Urinary bladder (tissue), 4 donors: ENCODE results near the gene SLU7. TPM values are rescaled to one million over a fixed set of nuclear protein-coding genes. Genes with fewer than 3 reads are reported as not detected.

Experiments used
- DNase-seq: peaks from one replicate; pipeline ENCODE4 v3.0.0-alpha.2; 2015; ENCODE audit errors: extremely low spot score
- H3K27ac ChIP-seq: one replicate; pipeline ENCODE4 v1.5.1; 2013; ENCODE audit warnings: low read depth, mild to moderate bottlenecking, moderate library complexity
- H3K36me3 ChIP-seq: one replicate; pipeline ENCODE4 v1.6.1; 2013; ENCODE audit warnings: mild to moderate bottlenecking, moderate library complexity; ENCODE audit not compliant: insufficient read depth
- H3K4me1 ChIP-seq: one replicate; pipeline ENCODE4 v1.6.1; 2013; ENCODE audit warnings: mild to moderate bottlenecking, moderate library complexity; ENCODE audit not compliant: insufficient read depth
- H3K4me3 ChIP-seq: one replicate; pipeline ENCODE4 v1.5.1; 2013; ENCODE audit warnings: low read depth, low read length
- WGBS: extraction: QIAGEN DNeasy Blood & Tissue Kit; methylation state at CpG from one replicate; pipeline ENCODE4 v1.1.7; 2013; 5-methylcytosine and 5-hydroxymethylcytosine counted together
- polyA plus RNA-seq: library from polyadenylated mRNA; stranded (reverse); fragments of 200-250 nt; gene quantifications from one replicate; pipeline ENCODE4 v1.2.3, GENCODE V29; 2013
- total RNA-seq: library from RNA; depleted of rRNA; stranded (reverse); fragments of >200 nt; gene quantifications from one replicate; pipeline ENCODE4 v1.2.3, GENCODE V29; 2014
- donor health status: healthy with polysubstance abuse.
- donor health status: healthy.

SLU7 gene
- total RNA-seq (39.7 TPM), polyA plus RNA-seq (35.7 TPM)

- H3K4me1 ChIP-seq = no peaks in the 10 kb centered on the region
- DNase-seq = peak; percentile 93
- H3K27ac ChIP-seq = peak within 1 kb of the TSS; percentile 81
- under 1% methylated on average over 48 of the region's 48 CpGs for WGBS
- no peaks in the 10 kb centered on the region for H3K36me3 ChIP-seq
- H3K4me3 ChIP-seq = peak within 1 kb of the TSS; percentile 66
Measured at GRCh38 chr5:160418561-160419457, at the start of gene SLU7. TSS of gene SLU7 (minus strand) at chr5:160419081. CDS start at chr5:160415294, 3,787 bp downstream.

- DNase-seq = no peak
- peak overlapping the region; percentile 15 for H3K4me3 ChIP-seq
- no peaks in the 10 kb centered on the region for H3K36me3 ChIP-seq
- WGBS = 72% methylated on average over 3 of the region's 3 CpGs
- H3K4me1 ChIP-seq = no peaks in the 10 kb centered on the region
- no peak overlapping the region for H3K27ac ChIP-seq
Measured at GRCh38 chr5:160468363-160468975, 49.6 kb upstream of the SLU7 start.

DNA sequence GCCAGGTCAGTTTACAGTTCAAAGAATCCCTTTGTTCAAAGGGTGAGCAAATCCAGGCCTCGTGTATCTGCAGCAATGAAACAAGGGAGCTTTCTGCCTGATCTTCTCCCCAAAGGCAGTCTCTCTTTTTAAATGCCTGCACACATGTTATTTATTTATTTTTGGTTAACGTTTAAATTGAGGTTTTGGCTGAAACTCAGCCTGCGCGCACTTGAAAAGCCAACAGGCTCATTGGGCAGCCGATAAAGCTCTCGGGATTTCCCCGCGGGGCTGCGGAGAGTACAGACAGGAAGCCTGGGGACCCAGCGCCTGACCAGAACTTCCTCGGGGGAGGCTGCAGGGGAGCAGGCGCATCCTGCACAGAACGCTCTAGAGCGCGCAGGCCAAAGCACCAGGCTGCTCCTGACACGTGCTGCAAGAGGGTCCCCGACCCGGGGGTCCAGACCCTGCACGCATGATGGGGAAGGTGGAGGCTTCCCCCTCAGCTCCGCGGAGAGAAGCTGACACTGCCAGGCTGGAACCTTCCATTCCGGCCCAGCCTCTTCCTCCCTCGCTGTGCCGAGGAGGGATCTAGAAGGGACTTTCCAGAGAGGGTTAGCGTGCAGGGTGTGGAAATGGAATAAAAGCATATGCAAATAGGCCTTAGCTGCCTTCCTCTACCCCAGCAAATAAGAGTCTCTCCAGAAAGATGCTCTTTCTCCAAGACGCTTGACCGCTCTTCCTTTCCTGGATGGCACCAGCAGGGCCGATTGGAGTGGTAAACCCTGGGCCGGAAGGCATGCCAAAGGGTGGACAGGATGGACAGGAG lies 48.9 kb upstream of the SLU7 start:
- H3K36me3 ChIP-seq = no peaks in the 10 kb centered on the region
- no peak overlapping the region for H3K27ac ChIP-seq
- no peaks in the 10 kb centered on the region for H3K4me1 ChIP-seq
- 29% methylated on average over 29 of the region's 29 CpGs for whole genome bisulfite sequencing
- H3K4me3 ChIP-seq = peak overlapping the region; percentile 15
- DNase-seq = peak; percentile 33

- Histone ChIP-seq H3K4me1 (no peaks in the 10 kb centered on the region), H3K27ac (no peak overlapping the region), H3K4me3 (no peak overlapping the region), H3K36me3 (no peaks in the 10 kb centered on the region)
- no peak for DNase-seq
- WGBS = 39% methylated on average over 9 of the region's 9 CpGs
Measured at GRCh38 chr5:160466889-160467554, 48.1 kb upstream of the SLU7 start.

DNA sequence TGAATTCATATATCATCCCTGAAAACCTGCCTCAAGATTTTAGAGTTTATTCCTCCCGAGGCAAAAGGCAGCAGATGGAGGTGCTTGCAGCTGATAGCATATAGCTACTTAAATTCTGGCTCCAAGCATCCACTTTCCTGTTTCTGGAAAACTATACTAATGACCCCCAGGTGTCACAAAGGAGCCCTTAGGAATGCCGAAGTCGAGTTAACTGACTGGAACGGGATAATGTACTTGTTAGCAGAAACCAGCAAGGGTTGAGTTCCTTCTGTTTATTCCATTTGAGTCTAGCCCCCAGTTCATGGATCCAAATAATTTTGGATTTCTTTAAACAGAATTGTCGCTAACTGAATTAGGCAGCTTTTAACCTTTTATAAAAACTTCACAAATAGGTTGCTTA lies 47.2 kb upstream of the SLU7 start:
- DNase-seq = no peak
- Histone ChIP-seq H3K4me1 (no peaks in the 10 kb centered on the region), H3K27ac (no peak overlapping the region), H3K36me3 (no peaks in the 10 kb centered on the region), H3K4me3 (no peak overlapping the region)
- 76% methylated on average over 5 of the region's 5 CpGs for WGBS

GRCh38 chr5:160464466-160464797 lies 45.6 kb upstream of the SLU7 start:
- H3K4me1 ChIP-seq = no peaks in the 10 kb centered on the region
- no peak overlapping the region for H3K4me3 ChIP-seq
- H3K27ac ChIP-seq = no peak overlapping the region
- 67% methylated on average over 4 of the region's 4 CpGs for WGBS
- no peaks in the 10 kb centered on the region for H3K36me3 ChIP-seq
- no peak for DNase-seq

GRCh38 chr5:160463740-160464465 lies 45.0 kb upstream of the SLU7 start:
- Histone ChIP-seq H3K36me3 (no peaks in the 10 kb centered on the region), H3K4me3 (no peak overlapping the region), H3K27ac (no peak overlapping the region), H3K4me1 (no peaks in the 10 kb centered on the region)
- 65% methylated on average over 7 of the region's 7 CpGs for WGBS
- no peak for DNase-seq

- no peak overlapping the region for H3K4me3 ChIP-seq
- WGBS = 91% methylated on average over 4 of the region's 4 CpGs
- H3K36me3 ChIP-seq = no peaks in the 10 kb centered on the region
- H3K27ac ChIP-seq = no peak overlapping the region
- no peaks in the 10 kb centered on the region for H3K4me1 ChIP-seq
- no peak for DNase-seq
Measured at GRCh38 chr5:160463227-160463626, 44.3 kb upstream of the SLU7 start.

- no peak for DNase-seq
- Histone ChIP-seq H3K4me1 (no peaks in the 10 kb centered on the region), H3K4me3 (no peak overlapping the region), H3K36me3 (no peaks in the 10 kb centered on the region), H3K27ac (no peak overlapping the region)
- WGBS = 77% methylated on average over 2 of the region's 2 CpGs
Measured at GRCh38 chr5:160462167-160462566, 43.3 kb upstream of the SLU7 start.

- DNase-seq = no peak
- Histone ChIP-seq H3K36me3 (no peaks in the 10 kb centered on the region), H3K4me3 (no peak overlapping the region), H3K4me1 (no peaks in the 10 kb centered on the region), H3K27ac (no peak overlapping the region)
- WGBS = 81% methylated on average over 6 of the region's 6 CpGs
Measured at GRCh38 chr5:160461378-160461777, 42.5 kb upstream of the SLU7 start.

DNA sequence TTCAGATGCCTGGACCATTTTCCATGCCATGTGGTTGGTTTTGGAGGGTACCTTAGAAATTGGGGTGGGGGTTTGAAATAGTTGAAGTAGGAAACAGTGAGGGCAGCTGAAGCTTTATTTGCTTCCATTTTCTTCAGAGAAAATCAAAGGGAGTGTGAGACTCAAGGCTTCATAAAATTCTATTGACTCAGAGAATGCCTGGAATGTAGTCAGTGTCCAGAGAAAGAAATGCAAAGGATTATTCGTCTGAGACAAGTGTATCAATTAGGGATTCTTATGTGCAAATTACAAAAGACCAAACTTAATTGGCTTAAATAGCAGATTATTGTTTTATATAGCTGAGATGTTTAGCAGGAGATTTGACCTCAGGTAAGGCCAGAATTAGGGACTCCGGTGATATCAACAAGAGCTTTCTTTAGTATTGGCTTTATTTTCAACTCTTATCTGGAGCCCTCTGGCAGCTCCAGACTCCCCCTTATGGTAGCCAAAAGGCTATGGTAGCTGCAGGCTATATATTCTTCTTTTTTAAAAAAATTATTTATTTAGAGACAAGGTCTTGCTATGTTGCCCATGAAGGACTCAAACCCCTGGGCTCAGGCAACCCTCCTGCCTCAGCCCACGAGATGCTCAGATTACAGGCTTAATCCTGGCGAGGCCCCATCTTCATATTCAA lies 41.6 kb upstream of the SLU7 start:
- 73% methylated on average over 4 of the region's 4 CpGs for WGBS
- H3K36me3 ChIP-seq = no peaks in the 10 kb centered on the region

More for the DNA sequence above, 41.6 kb upstream of the SLU7 start:
- no peak overlapping the region for H3K27ac ChIP-seq
- DNase-seq = no peak
- no peak overlapping the region for H3K4me3 ChIP-seq
- no peaks in the 10 kb centered on the region for H3K4me1 ChIP-seq
